ENCODE data around the gene BTG2. TPM values are rescaled to one million over a fixed set of nuclear protein-coding genes. Genes with fewer than 3 reads are reported as not detected.

Gene BTG2
- total RNA-seq, 1 experiment from 2014 or later = 2.9 TPM

- Histone ChIP-seq H3K9ac (ENCODE audit: extremely low read depth, insufficient read length, low read length) (no peak overlapping the region), H4K20me1 (ENCODE audit: control insufficient read depth, insufficient read depth, insufficient read length) (no peaks in the 10 kb centered on the region), H2BK120ac (ENCODE audit: low read depth, low read length, poor library complexity, severe bottlenecking) (no peak overlapping the region), H3K23ac (ENCODE audit: insufficient read length, low read depth, low read length) (no peak overlapping the region), H2BK20ac (ENCODE audit: low read depth, low read length, poor library complexity, severe bottlenecking) (no peak overlapping the region), H3K18ac (ENCODE audit: insufficient read length, low read depth, low read length) (no peak overlapping the region), H3K4me1 (ENCODE audit: insufficient read depth, low read length) (no peaks in the 10 kb centered on the region; the same call in 1 of the 2 replicates), H3K4ac (ENCODE audit: low read depth, low read length) (no peak overlapping the region), H3T11ph (ENCODE audit: low read length) (no peak overlapping the region), H2BK15ac (ENCODE audit: low read depth, low read length) (no peak overlapping the region), H3K56ac (ENCODE audit: insufficient read length, low read depth, low read length) (no peak overlapping the region), H4K8ac (replicated peaks; ENCODE audit: insufficient read length, low read depth, low read length) (no peak overlapping the region), H3K14ac (ENCODE audit: insufficient read depth, low read length) (no peak overlapping the region), H2BK12ac (ENCODE audit: insufficient read length, low read depth, low read length) (no peak overlapping the region), H3K23me2 (ENCODE audit: insufficient read length, low read depth, low read length, poor library complexity, severe bottlenecking) (no peaks in the 10 kb centered on the region), H3K4me2 (ENCODE audit: insufficient read depth, insufficient read length, low read length) (no peak overlapping the region), H3K27me3 (ENCODE audit: insufficient read depth, low read length) (no peaks in the 10 kb centered on the region; the same call in 1 of the 2 replicates), H3K79me2 (ENCODE audit: insufficient read depth, low read length) (no peaks in the 10 kb centered on the region), H2BK5ac (ENCODE audit: insufficient read length, low read length) (no peak overlapping the region), H2AFZ (ENCODE audit: low read length) (no peak overlapping the region), H2AK5ac (ENCODE audit: insufficient read length, low read length) (no peak overlapping the region), H4K91ac (ENCODE audit: insufficient read length, low read depth, low read length) (no peak overlapping the region), H3K27ac (ENCODE audit: insufficient read length, low read depth, low read length) (no peak overlapping the region), H3K9me3 (ENCODE audit: control insufficient read depth, low read depth, low read length) (no peaks in the 10 kb centered on the region), H4K5ac (ENCODE audit: insufficient read length, low read depth, low read length) (no peak overlapping the region), H3K79me1 (ENCODE audit: insufficient read depth, low read depth, low read length, poor library complexity, severe bottlenecking) (no peaks in the 10 kb centered on the region)
- H3K9me3 Mint-ChIP-seq = no peaks in the 10 kb centered on the region
- H3K4me3 Mint-ChIP-seq = no peak overlapping the region
- no peak overlapping the region for H3K27ac Mint-ChIP-seq
- TF ChIP-seq CTCF (conservative IDR thresholded peaks at IDR 0.05) = no peak
- WGBS (ENCODE audit: extremely low coverage, insufficient read length, low lambda C conversion rate) = no CpG with 5 or more reads among the region's 4 CpGs
- peaks cover 59% of the 10 kb centered on the region for H3K27me3 Mint-ChIP-seq (ENCODE audit: low read depth)
- peaks cover 6 to 12% of the 10 kb centered on the region in 2 experiments; a peak in 3 of 4 replicates for H3K4me1 Mint-ChIP-seq
- no peak for DNase-seq
- H3K36me3 Mint-ChIP-seq (ENCODE audit: insufficient read depth in 1 of 3, low read depth in 3 of 3) = no peaks in the 10 kb centered on the region
Measured at GRCh38 chr1:203349773-203350524, 44.6 kb downstream of the BTG2 start.
